ENCODE results near the gene RAB11A.

GRCh38 chr15:65935391-65935790 lies 66.1 kb downstream of the RAB11A start:
- no peak for TF ChIP-seq CTCF (IDR thresholded peaks at IDR 0.05)
- no peak for TF ChIP-seq EP300 (IDR thresholded peaks at IDR 0.05; ENCODE audit: low read depth)
- TF ChIP-seq POLR2A (IDR thresholded peaks at IDR 0.05): no peak

All from transverse colon (tissue), 3 donors.